Lung (tissue), 16 donors: ENCODE results near the gene C19orf12. TPM values are rescaled to one million over a fixed set of nuclear protein-coding genes. Genes with fewer than 3 reads are reported as not detected.

Source experiments
- ATAC-seq: fragments of 200-7000 bp; cut with Tn5 transposase; one replicate; pipeline ENCODE4 v1.9.1; 2020; ENCODE audit warnings: moderate number of reproducible peaks; ENCODE audit not compliant: insufficient read depth, low FRiP score
- DNase-seq, 3 donors: peaks; one replicate each; pipeline ENCODE4 v3.0.0-alpha.2; 2013 to 2017
- H3K27ac ChIP-seq, 2 donors: one replicate each; pipeline ENCODE4 v1.5.1; 2013; ENCODE audit warnings: mild to moderate bottlenecking in 2 of 2, moderate library complexity in 2 of 2, control low read depth in 1 of 2, inconsistent platforms in 1 of 2, low read depth in 1 of 2, low read length in 1 of 2
- H3K27me3 ChIP-seq, 3 donors: one replicate each; pipeline ENCODE4 v1.5.1; 2013; ENCODE audit warnings: low read length in 2 of 3; ENCODE audit not compliant: control insufficient read depth in 3 of 3, insufficient read depth in 3 of 3
- H3K36me3 ChIP-seq, 4 donors: one replicate each; pipeline ENCODE4 v1.5.1; 2013; ENCODE audit warnings: low read length in 4 of 4, mild to moderate bottlenecking in 1 of 4, moderate library complexity in 1 of 4; ENCODE audit not compliant: control insufficient read depth in 4 of 4, insufficient read depth in 4 of 4
- H3K4me1 ChIP-seq, 5 donors: one replicate each; pipeline ENCODE4 v1.5.1; 2013; ENCODE audit warnings: low read length in 5 of 5, mild to moderate bottlenecking in 2 of 5, moderate library complexity in 1 of 5; ENCODE audit not compliant: control insufficient read depth in 5 of 5, insufficient read depth in 5 of 5
- H3K4me3 ChIP-seq: one replicate; pipeline ENCODE4 v1.5.1; 2013; ENCODE audit warnings: mild to moderate bottlenecking, control low read depth, moderate library complexity
- H3K9ac ChIP-seq, 2 donors: one replicate each; pipeline ENCODE4 v1.5.1; 2013; ENCODE audit warnings: low read length in 2 of 2, control low read depth in 1 of 2; ENCODE audit not compliant: insufficient read depth in 1 of 2
- H3K9me3 ChIP-seq, 4 donors: one replicate each; pipeline ENCODE4 v1.5.1; 2013; ENCODE audit warnings: low read length in 3 of 4, mild to moderate bottlenecking in 1 of 4, moderate library complexity in 1 of 4; ENCODE audit not compliant: control insufficient read depth in 4 of 4, insufficient read depth in 3 of 4
- CTCF ChIP-seq: IDR thresholded peaks from 2 replicates; pipeline ENCODE4 v1.5.1; 2012; ENCODE audit warnings: mild to moderate bottlenecking; ENCODE audit errors: control extremely low read depth, extremely low read depth
- WGBS, 2 donors: extraction: QIAGEN DNeasy Blood & Tissue Kit; methylation state at CpG; one replicate each; pipeline ENCODE4 v1.1.7; 2013; 5-methylcytosine and 5-hydroxymethylcytosine counted together
- long read RNA-seq, 5 donors: transcript quantifications; one replicate each; lab custom pipeline, GENCODE V29; 2026
- polyA plus RNA-seq, 2 donors: library from polyadenylated mRNA; stranded (reverse); fragments of 200-250 nt; gene quantifications; one replicate each; pipeline ENCODE4 v1.2.1, GENCODE V29; 2013
- total RNA-seq, 2 donors: library from RNA; depleted of rRNA in 1 of 2; stranded (reverse); fragments of >200 nt in 1 of 2; gene quantifications; one replicate each; pipeline ENCODE4 v1.2.1, GENCODE V29; 2014 to 2021
- donor health status: control.
- donor health status: control.
- donor health status: Bipolar disorder and iron deficiency.
- donor health status: healthy.
- donor health status: DM: yes; HTN: yes; CAD: no.

Gene C19orf12
- total RNA-seq (10 to 100 TPM; 19.3 to 26.0 TPM), polyA plus RNA-seq (10 to 100 TPM; 11.4 to 16.1 TPM)
- long read RNA-seq, donor 1, partial matches to known transcripts = 0 of 7 reads
- long read RNA-seq, donor 1, other reads (novel, unspliced or antisense) = 0 of 7 reads
- long read RNA-seq, donor 2, partial matches to known transcripts = 0 of 1 reads
- long read RNA-seq, donor 2, other reads (novel, unspliced or antisense) = 0 of 1 reads
- long read RNA-seq, donor 3, transcript C19orf12-201 (3 exons, 2,464 nt) = major isoform, 6 of 6 reads
- long read RNA-seq, donor 3, partial matches to known transcripts = 0 of 6 reads
- long read RNA-seq, donor 3, other reads (novel, unspliced or antisense) = 0 of 6 reads
- long read RNA-seq, donor 4, full-length matches to known transcripts = 2 of 2 reads
- long read RNA-seq, donor 4, partial matches to known transcripts = 0 of 2 reads
- long read RNA-seq, donor 4, other reads (novel, unspliced or antisense) = 0 of 2 reads
- long read RNA-seq, donor 5, transcript C19orf12-201 (3 exons, 2,464 nt) = major isoform, 7 of 13 reads
- long read RNA-seq, donor 5, partial matches to known transcripts = 0 of 13 reads
- long read RNA-seq, donor 5, other reads (novel, unspliced or antisense) = 0 of 13 reads

- no peak for TF ChIP-seq CTCF
- 0 to 1% methylated on average over 30 to 72 of the region's 72 CpGs for WGBS, 2 donors
- H3K4me3 ChIP-seq = peak within 1 kb of the TSS; percentile 71
- peaks cover 4 to 12% (median 9%) of the 10 kb centered on the region in 5 donors for H3K4me1 ChIP-seq
- no peaks in the 10 kb centered on the region for H3K27me3 ChIP-seq
- DNase-seq (peak; percentile 68 to 82 (median 76)), ATAC-seq (peak; percentile 84)
- H3K27ac ChIP-seq = peak within 1 kb of the TSS; percentile 84 to 99
- no peaks in the 10 kb centered on the region for H3K9me3 ChIP-seq
- peak within 1 kb of the TSS; percentile 71 to 73 for H3K9ac ChIP-seq
- H3K36me3 ChIP-seq = peaks cover 0 to 4% (median 0%) of the 10 kb centered on the region in 4 donors
Observed at GRCh38 chr19:29714953-29715700, at the start of gene C19orf12. Gene C19orf12, minus strand, starts transcription at chr19:29715261. Its CDS starts 6,848 bp downstream, at chr19:29708413.

GRCh38 chr19:29764361-29764760, 49.3 kb upstream of the C19orf12 start:
- no peak for TF ChIP-seq CTCF
- Histone ChIP-seq H3K4me1 (no peaks in the 10 kb centered on the region), H3K27ac (no peak overlapping the region), H3K9me3 (peaks cover 0 to 2% (median 0%) of the 10 kb centered on the region in 4 donors), H3K36me3 (no peaks in the 10 kb centered on the region), H3K4me3 (no peak overlapping the region), H3K9ac (no peak overlapping the region), H3K27me3 (peaks cover 0 to 4% (median 0%) of the 10 kb centered on the region in 3 donors)
- WGBS, 2 donors = 92 to 94% methylated on average over 8 of the region's 8 CpGs
- DNase-seq = no peak
- no peak for ATAC-seq

- no peaks in the 10 kb centered on the region for H3K36me3 ChIP-seq
- H3K27me3 ChIP-seq = peaks cover 0 to 4% (median 0%) of the 10 kb centered on the region in 3 donors
- H3K4me3 ChIP-seq = no peak overlapping the region
- no peak for TF ChIP-seq CTCF
- DNase-seq (no peak), ATAC-seq (no peak)
- H3K9me3 ChIP-seq = peaks cover 0 to 3% (median 0%) of the 10 kb centered on the region in 4 donors
- H3K9ac ChIP-seq = no peak overlapping the region
- H3K4me1 ChIP-seq = no peaks in the 10 kb centered on the region
- H3K27ac ChIP-seq = no peak overlapping the region
- WGBS, 2 donors = 87% methylated on average over 4 of the region's 4 CpGs
Observed at GRCh38 chr19:29763196-29763595, 48.1 kb upstream of the C19orf12 start.
